GM12801 (cell line): ENCODE results near the gene TNFRSF14.

ENCODE experiments used
- TF ChIP-seq, protein P1 (sequence below): IDR thresholded peaks from one replicate; pipeline ENCODE4 v1.5.1; 2011; ENCODE audit warnings: control low read depth; ENCODE audit not compliant: insufficient read length; ENCODE audit errors: extremely low read depth

The TNFRSF14 gene

DNA sequence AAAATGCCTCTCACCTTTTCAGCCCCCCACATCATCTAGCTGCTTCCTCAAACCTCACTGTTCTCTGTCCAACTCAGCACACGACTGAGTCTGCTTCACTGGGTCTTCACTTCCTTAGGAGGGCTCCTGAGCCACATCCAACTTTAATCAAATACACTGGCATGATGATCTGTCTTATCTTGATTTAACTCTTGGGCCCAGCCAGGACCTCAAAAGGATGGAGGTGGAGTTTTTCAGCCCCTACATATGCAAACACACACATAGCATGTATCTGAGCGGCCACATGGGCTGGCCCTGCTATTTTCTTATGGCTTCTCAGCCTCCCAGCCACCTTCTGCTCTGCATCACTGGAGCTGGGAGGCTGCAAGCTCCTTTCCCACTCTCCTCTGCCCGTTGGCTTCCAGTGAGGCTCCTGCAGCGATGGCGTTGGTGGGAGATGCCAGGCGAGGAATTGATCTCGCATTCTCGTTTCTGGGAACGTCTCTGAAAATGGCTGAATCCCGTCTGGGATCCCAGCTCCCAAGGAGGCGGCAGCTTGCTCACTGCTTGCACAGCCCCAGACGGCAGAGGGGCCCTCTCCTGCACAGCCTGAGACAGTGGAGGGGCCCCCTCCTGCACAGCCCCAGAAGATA lies 28.6 kb downstream of the TNFRSF14 start:
- TF ChIP-seq, protein P1, sequence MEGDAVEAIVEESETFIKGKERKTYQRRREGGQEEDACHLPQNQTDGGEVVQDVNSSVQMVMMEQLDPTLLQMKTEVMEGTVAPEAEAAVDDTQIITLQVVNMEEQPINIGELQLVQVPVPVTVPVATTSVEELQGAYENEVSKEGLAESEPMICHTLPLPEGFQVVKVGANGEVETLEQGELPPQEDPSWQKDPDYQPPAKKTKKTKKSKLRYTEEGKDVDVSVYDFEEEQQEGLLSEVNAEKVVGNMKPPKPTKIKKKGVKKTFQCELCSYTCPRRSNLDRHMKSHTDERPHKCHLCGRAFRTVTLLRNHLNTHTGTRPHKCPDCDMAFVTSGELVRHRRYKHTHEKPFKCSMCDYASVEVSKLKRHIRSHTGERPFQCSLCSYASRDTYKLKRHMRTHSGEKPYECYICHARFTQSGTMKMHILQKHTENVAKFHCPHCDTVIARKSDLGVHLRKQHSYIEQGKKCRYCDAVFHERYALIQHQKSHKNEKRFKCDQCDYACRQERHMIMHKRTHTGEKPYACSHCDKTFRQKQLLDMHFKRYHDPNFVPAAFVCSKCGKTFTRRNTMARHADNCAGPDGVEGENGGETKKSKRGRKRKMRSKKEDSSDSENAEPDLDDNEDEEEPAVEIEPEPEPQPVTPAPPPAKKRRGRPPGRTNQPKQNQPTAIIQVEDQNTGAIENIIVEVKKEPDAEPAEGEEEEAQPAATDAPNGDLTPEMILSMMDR: no peak

DNA sequence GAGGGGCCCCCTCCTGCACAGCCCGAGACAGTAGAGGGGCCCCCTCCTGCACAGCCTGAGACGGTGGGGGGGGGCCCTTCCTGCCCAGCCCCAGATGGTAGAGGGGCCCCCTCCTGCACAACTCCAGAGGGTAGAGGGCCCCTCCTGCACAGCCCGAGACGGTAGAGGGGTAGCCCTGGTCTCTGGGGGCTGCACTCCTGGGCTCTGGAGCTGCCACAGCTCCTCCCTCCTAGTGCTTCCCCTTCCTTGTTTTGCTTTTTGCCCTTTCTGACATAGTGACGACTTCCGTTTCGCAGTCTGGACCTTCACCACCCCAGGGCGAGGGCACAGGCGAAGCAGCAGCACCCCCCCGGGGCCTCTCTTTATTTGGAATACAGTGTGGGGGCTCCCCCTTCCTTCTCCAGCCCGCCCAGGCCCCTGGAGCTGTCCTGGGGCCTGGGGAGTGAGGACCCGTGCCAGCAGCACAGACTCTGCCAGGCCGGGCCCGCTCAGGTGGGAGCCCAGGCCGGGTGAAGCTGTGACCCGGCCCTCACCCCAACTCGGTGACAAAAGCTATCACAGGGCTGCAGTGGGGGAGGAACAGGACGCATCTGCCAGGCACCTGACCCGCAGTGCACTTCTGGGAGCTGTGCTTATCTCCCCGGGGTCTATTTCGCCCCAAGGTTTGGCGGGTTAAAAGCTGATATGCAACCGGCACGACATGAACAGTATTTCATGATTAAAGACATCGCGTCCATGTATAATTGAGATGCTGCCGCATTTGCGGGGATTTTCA lies 29.3 kb downstream of the TNFRSF14 start:
- TF ChIP-seq, protein P1: no peak

DNA sequence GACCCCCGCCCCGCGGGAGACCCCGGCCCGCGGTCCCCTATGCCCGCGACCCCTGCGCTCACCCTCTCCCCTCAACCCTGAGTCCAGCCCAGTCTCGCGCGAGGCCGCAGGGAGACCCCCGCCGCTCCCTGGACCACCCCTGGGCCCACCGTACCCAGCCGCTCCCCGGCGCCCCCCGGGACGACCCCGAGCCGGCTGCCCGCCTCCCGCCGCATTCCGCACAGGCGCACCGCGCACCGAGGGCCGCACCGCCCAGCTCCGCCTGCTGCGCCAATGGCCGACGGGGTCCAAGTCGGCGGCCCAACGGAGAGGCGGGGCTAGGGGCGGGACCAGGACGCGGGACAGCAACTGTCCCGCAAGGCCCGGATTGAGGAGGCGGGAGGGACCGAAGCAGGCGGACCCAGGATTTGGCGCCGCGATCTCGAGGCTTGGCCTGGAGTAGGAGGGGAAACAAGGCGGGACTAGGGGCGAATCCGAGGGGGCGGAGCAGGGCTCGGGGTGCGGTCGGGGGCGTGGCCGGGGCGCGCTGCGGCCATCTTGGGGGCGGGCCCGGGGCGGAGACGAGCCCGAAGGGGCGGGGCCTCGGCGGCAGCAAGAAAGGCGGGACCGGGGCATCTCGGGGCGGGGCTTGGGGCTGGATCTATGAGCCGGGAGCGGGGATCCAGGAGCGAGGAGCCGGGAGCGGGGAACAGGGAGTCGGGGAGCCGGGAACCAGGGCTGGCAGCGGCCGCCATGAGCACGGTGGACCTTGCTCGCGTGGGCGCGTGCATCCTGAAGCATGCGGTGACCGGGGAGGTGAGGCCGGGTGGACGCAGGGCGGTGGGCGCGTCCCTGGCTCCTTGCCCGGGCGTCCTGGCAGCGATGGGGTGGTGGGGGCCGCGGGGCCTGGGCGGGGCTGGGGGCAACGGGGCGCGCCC lies 30.2 kb downstream of the TNFRSF14 start, which contains the start of gene PRXL2B:
TSS of gene PRXL2B (plus strand) at position 624 of the 917 bp plus-strand sequence. CDS start at position 733, 109 bp downstream.
- TF ChIP-seq, protein P1: no peak

DNA sequence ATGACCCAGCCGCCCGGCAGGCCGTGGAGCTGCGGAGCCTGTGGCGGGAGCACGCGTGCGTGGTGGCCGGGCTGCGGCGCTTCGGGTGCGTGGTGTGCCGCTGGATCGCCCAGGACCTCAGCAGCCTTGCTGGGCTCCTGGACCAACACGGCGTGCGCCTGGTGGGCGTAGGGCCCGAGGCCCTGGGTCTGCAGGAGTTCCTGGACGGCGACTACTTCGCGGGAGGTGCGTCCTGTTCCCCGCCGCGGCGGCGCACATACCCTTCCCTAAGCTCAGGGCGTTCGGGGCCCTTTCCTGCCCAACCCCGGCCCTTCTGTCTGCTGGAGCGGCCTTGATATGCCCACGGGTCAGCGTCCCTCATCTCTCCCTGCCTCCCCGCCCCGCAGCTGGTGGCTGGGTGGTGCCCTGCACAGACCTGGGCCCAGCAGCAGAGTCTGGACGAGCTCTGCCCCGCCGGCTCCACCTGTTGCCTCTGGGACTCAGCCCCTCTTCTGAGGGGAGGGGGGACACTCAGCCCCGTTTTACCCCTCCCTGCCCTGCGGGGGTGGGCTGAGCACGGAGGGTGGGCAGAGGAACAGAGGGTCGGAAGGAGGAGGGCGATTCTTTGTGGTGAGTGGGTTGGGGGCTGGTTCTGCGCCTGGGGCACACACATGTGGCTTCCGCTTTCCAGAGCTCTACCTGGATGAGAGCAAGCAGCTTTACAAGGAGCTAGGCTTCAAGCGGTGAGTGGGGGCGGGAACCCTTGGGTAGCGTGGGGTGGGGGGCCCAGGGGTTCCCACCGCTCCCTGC lies 31.1 kb downstream of the TNFRSF14 start:
- TF ChIP-seq, protein P1: no peak

DNA sequence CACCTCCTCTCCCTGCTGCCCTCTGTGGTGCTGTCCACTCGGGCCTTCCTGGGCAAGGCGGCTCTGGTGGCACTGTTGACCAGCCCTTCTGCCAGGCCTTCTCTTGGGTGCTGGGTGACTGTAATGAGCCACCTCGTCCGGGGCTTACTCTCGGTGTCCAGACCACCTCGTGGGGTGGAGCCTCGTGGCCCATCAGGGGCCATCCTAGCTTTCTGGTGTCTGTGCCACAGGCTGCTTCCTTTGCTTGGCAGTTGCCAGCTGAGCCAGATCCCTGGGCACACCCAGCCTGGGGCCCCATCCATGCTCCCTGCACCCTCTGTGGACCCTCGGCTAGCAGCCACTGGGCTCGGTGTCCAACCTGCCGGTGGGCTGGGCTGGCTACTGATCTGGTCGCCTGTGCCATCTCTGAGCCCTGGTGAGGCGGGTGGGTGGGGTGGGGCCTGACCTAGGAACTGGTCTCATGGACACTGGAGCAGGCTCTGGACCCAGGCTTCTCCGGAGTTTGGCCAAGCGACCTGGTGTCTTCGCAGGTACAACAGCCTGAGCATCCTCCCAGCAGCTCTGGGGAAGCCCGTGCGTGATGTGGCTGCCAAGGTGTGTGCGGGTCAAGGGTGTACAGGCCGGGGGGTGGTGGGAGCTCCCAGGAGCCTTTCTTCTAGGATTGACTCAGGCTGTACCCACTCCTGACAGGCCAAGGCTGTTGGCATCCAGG lies 31.8 kb downstream of the TNFRSF14 start:
- TF ChIP-seq, protein P1: no peak

DNA sequence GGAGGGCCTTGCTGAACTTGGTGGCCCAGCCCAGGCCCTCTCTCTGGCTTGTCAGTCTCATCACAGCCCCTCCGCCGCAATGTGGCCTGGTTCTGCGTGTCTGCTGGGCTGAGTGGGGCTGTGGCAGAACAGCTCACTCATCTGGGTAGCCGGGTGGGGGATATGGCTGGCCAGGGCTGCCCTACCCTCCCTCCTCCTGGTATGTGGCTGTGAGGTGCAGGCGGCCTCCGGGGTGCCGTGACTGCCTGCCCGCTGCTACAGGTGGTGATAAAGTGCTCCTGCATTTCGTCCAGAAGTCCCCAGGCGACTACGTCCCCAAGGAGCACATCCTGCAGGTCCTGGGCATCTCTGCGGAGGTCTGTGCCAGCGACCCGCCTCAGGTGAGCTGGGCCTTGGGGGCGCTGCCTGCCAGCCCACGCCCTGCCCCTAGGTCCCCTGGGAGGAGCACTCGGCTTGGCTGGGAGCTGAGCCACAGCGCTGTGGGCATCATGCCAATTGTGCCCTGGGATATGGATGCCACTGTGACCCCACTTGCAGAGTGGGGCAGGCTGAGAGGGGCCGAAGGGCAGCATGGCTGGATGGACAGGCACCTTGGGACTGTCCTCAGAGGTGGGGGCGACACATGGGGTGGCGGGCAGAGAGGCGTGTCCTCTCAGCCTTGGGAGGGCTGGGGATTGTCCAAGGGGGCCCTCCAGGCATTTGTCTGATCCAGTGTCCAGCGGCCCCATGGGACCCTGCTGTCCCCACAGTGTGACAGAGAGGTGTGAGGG lies 32.7 kb downstream of the TNFRSF14 start:
- TF ChIP-seq, protein P1: no peak
